WTC11 (cell line): ENCODE measurements around the gene CDKN2AIP. TPM values are rescaled to one million over a fixed set of nuclear protein-coding genes. Genes with fewer than 3 reads are reported as not detected.

Experiments
- ATAC-seq: fragments of 200-7000 bp; cut with Tn5 transposase; 2 replicates; pipeline ENCODE4 v1.10.0; 2021; ENCODE audit warnings: mild to moderate bottlenecking, moderate library complexity
- CTCF ChIA-PET: fragments of 300-600 bp; sonication (Branson Sonifier 250); formaldehyde crosslinking; loops from one replicate; lab custom pipeline; 2021; ENCODE audit warnings: antibody characterized with exemption; lab: Charles Lee
- POLR2A ChIA-PET: fragments of 350-600 bp; sonication (Branson Sonifier 250); formaldehyde crosslinking; loops from one replicate; lab custom pipeline; 2021; ENCODE audit warnings: antibody characterized with exemption; lab: Charles Lee
- DNase-seq: peaks from one replicate; pipeline ENCODE4 v3.0.0; 2021; ENCODE audit warnings: low spot score
- H3K27ac Mint-ChIP-seq: 2 replicates; pipeline ENCODE4 v1.8.0; 2021; ENCODE audit warnings: mixed read lengths
- H3K27me3 Mint-ChIP-seq: 2 replicates; pipeline ENCODE4 v1.8.0; 2021; ENCODE audit warnings: low read depth, mild to moderate bottlenecking, moderate library complexity, mixed read lengths
- H3K36me3 Mint-ChIP-seq: 2 replicates; pipeline ENCODE4 v1.8.0; 2021; ENCODE audit warnings: mixed read lengths
- H3K4me1 Mint-ChIP-seq: 2 replicates; pipeline ENCODE4 v1.8.0; 2022; ENCODE audit warnings: mixed read lengths
- H3K4me3 Mint-ChIP-seq: 2 replicates; pipeline ENCODE4 v1.8.0; 2021; ENCODE audit warnings: mild to moderate bottlenecking, moderate library complexity, mixed read lengths
- H3K9me3 Mint-ChIP-seq: 2 replicates; pipeline ENCODE4 v1.8.0; 2021; ENCODE audit warnings: mixed read lengths
- ATF2 ChIP-seq: sonication (generic); formaldehyde crosslinking; IDR thresholded peaks from 2 replicates; pipeline ENCODE4 v1.8.1; 2022; ENCODE audit warnings: low read depth, missing genetic modification reagents, borderline replicate concordance
- CBFB ChIP-seq: sonication (generic); formaldehyde crosslinking; IDR thresholded peaks from 2 replicates; pipeline ENCODE4 v1.8.1; 2022; ENCODE audit warnings: mild to moderate bottlenecking, low read depth, missing genetic modification reagents
- E2F5 ChIP-seq: sonication (generic); formaldehyde crosslinking; IDR thresholded peaks from 2 replicates; pipeline ENCODE4 v1.8.1; 2022; ENCODE audit warnings: mild to moderate bottlenecking, moderate library complexity, missing genetic modification reagents
- ELF4 ChIP-seq: sonication (generic); formaldehyde crosslinking; IDR thresholded peaks from 2 replicates; pipeline ENCODE4 v1.8.1; 2022; ENCODE audit warnings: low read depth, mild to moderate bottlenecking, moderate library complexity, missing genetic modification reagents
- ESRRA ChIP-seq: sonication (generic); formaldehyde crosslinking; IDR thresholded peaks from 2 replicates; pipeline ENCODE4 v1.8.1; 2022; ENCODE audit warnings: mild to moderate bottlenecking, missing genetic modification reagents, borderline replicate concordance
- ETV6 ChIP-seq: sonication (generic); formaldehyde crosslinking; IDR thresholded peaks from 2 replicates; pipeline ENCODE4 v1.8.1; 2022; ENCODE audit warnings: mild to moderate bottlenecking, missing genetic modification reagents
- FOXP1 ChIP-seq: sonication (generic); formaldehyde crosslinking; IDR thresholded peaks from 2 replicates; pipeline ENCODE4 v1.8.0; 2022; ENCODE audit warnings: missing genetic modification reagents, mild to moderate bottlenecking, moderate library complexity, borderline replicate concordance
- GABPB1 ChIP-seq: sonication (generic); formaldehyde crosslinking; IDR thresholded peaks from 2 replicates; pipeline ENCODE4 v1.8.1; 2023; ENCODE audit warnings: mild to moderate bottlenecking, missing genetic modification reagents
- HMGXB4 ChIP-seq: sonication (generic); formaldehyde crosslinking; IDR thresholded peaks from 2 replicates; pipeline ENCODE4 v1.8.1; 2023; ENCODE audit warnings: mild to moderate bottlenecking, moderate library complexity, missing genetic modification reagents
- IRF1 ChIP-seq: sonication (generic); formaldehyde crosslinking; IDR thresholded peaks from 2 replicates; pipeline ENCODE4 v1.8.0; 2023; ENCODE audit warnings: missing genetic modification reagents
- JAZF1 ChIP-seq: fragments of 250-450 bp; sonication (Bioruptor Pico); IDR thresholded peaks from 2 replicates; pipeline ENCODE4 v1.9.0; 2021; ENCODE audit warnings: moderate library complexity, mild to moderate bottlenecking, inconsistent platforms
- OVOL2 ChIP-seq: fragments of 250-450 bp; sonication (Bioruptor Pico); IDR thresholded peaks from 2 replicates; pipeline ENCODE4 v1.9.0; 2021; ENCODE audit warnings: mild to moderate bottlenecking, borderline replicate concordance
- PRRX2 ChIP-seq: fragments of 250-450 bp; sonication (Bioruptor Pico); IDR thresholded peaks from 2 replicates; pipeline ENCODE4 v1.8.0; 2021; ENCODE audit warnings: mild to moderate bottlenecking
- SP1 ChIP-seq: sonication (generic); formaldehyde crosslinking; conservative IDR thresholded peaks from 2 replicates; pipeline ENCODE4 v1.8.1; 2022; ENCODE audit warnings: missing genetic modification reagents
- TEAD4 ChIP-seq: sonication (generic); formaldehyde crosslinking; IDR thresholded peaks from 2 replicates; pipeline ENCODE4 v1.8.0; 2022; ENCODE audit warnings: mild to moderate bottlenecking, missing genetic modification reagents
- ZNF232 ChIP-seq: sonication (generic); formaldehyde crosslinking; IDR thresholded peaks from 2 replicates; pipeline ENCODE4 v1.8.0; 2022; ENCODE audit warnings: mild to moderate bottlenecking, missing genetic modification reagents
- ZNF396 ChIP-seq: fragments of 250-450 bp; sonication (Bioruptor Pico); IDR thresholded peaks from 2 replicates; pipeline ENCODE4 v1.8.0; 2021; ENCODE audit warnings: mild to moderate bottlenecking, moderate library complexity, borderline replicate concordance
- total RNA-seq: library from RNA; stranded (reverse); gene quantifications from 3 replicates; pipeline ENCODE4 v1.2.3, GENCODE V29; 2021
- TF ChIP-seq, protein P1 (sequence below): sonication (generic); formaldehyde crosslinking; IDR thresholded peaks from 2 replicates; pipeline ENCODE4 v1.8.1; 2023; ENCODE audit warnings: mild to moderate bottlenecking, missing genetic modification reagents, moderate library complexity
- TF ChIP-seq, protein P2 (sequence below): sonication (generic); formaldehyde crosslinking; IDR thresholded peaks from 2 replicates; pipeline ENCODE4 v1.8.0; 2022; ENCODE audit warnings: mild to moderate bottlenecking, missing genetic modification reagents
- TF ChIP-seq, protein P3 (sequence below): sonication (generic); formaldehyde crosslinking; IDR thresholded peaks from 2 replicates; pipeline ENCODE4 v1.8.0; 2022; ENCODE audit warnings: mild to moderate bottlenecking, missing genetic modification reagents

CDKN2AIP gene
- total RNA-seq, 1 experiment from 2014 or later = 13.7 TPM

GRCh38 chr4:183416879-183417755 is 27.3 kb upstream of the CDKN2AIP start:
- Mint-ChIP-seq H3K27me3 (peaks cover 3% of the 10 kb centered on the region; the same call in 1 of the 2 replicates), H3K9me3 (no peaks in the 10 kb centered on the region; the same call in 1 of the 2 replicates), H3K27ac (no peak overlapping the region), H3K4me3 (no peak overlapping the region), H3K36me3 (no peaks in the 10 kb centered on the region; the same call in 1 of the 2 replicates), H3K4me1 (no peaks in the 10 kb centered on the region)
- POLR2A ChIA-PET = no interaction called here
- DNase-seq = no peak
- CTCF ChIA-PET = no interaction called here
- ATAC-seq = no peak
- TF ChIP-seq SP1 (no peak), HMGXB4 (no peak), CBFB (no peak), ATF2 (no peak), PRRX2 (CRISPR knock-in tag) (no peak), GABPB1 (CRISPR knock-in tag) (no peak), ESRRA (CRISPR knock-in tag) (no peak), ZNF232 (CRISPR knock-in tag) (no peak), OVOL2 (CRISPR knock-in tag) (no peak), ZNF396 (CRISPR knock-in tag) (no peak), ETV6 (no peak), ELF4 (CRISPR knock-in tag) (no peak), E2F5 (CRISPR knock-in tag) (no peak), IRF1 (CRISPR knock-in tag) (no peak), TEAD4 (CRISPR knock-in tag) (no peak), JAZF1 (CRISPR knock-in tag) (no peak), FOXP1 (CRISPR knock-in tag) (no peak)
- TF ChIP-seq, protein P1, sequence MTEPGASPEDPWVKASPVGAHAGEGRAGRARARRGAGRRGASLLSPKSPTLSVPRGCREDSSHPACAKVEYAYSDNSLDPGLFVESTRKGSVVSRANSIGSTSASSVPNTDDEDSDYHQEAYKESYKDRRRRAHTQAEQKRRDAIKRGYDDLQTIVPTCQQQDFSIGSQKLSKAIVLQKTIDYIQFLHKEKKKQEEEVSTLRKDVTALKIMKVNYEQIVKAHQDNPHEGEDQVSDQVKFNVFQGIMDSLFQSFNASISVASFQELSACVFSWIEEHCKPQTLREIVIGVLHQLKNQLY = no peak
- TF ChIP-seq, protein P2, sequence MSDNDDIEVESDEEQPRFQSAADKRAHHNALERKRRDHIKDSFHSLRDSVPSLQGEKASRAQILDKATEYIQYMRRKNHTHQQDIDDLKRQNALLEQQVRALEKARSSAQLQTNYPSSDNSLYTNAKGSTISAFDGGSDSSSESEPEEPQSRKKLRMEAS (CRISPR knock-in tag) = no peak
- TF ChIP-seq, protein P3, sequence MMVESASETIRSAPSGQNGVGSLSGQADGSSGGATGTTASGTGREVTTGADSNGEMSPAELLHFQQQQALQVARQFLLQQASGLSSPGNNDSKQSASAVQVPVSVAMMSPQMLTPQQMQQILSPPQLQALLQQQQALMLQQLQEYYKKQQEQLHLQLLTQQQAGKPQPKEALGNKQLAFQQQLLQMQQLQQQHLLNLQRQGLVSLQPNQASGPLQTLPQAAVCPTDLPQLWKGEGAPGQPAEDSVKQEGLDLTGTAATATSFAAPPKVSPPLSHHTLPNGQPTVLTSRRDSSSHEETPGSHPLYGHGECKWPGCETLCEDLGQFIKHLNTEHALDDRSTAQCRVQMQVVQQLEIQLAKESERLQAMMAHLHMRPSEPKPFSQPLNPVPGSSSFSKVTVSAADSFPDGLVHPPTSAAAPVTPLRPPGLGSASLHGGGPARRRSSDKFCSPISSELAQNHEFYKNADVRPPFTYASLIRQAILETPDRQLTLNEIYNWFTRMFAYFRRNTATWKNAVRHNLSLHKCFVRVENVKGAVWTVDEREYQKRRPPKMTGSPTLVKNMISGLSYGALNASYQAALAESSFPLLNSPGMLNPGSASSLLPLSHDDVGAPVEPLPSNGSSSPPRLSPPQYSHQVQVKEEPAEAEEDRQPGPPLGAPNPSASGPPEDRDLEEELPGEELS (CRISPR knock-in tag) = no peak
